Superior temporal gyrus (tissue), 1 donor: ENCODE measurements around the gene DNAL4.

ENCODE experiments used
- DNase-seq: peaks from one replicate; pipeline ENCODE4 v3.0.0-alpha.2; 2016; ENCODE audit errors: extremely low spot score

DNAL4 gene

DNA sequence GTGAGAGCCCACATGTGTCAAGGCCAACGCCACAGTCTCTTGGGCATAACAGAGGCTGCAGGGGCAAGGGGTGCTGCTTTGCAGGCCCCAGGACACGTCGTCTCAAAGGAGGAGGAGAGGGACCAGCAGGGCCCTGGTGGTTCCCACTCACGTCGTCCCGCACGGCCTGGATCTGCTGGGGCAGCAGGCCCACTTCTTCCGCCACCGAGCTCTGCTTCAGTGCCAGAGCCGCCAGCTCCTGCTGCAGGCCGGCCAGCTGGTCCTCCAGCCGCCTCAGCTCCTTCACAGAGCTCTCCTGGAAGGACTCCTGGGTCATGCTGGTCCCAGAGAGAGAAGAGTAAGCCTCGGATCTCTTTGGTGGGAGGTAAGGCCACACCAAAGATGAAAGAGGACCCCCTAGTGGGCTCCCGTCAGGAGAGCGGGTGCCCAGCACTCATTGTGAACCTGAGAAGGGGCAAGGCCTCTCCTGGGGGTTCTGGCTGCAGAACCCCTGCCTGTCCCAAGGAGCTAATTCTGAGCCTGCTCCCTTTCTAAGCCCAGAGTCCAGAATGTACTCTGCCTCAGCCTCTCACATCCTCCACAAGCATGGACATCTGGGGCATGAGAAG, 53.7 kb downstream of the DNAL4 start:
- peak; percentile 22 for DNase-seq

DNA sequence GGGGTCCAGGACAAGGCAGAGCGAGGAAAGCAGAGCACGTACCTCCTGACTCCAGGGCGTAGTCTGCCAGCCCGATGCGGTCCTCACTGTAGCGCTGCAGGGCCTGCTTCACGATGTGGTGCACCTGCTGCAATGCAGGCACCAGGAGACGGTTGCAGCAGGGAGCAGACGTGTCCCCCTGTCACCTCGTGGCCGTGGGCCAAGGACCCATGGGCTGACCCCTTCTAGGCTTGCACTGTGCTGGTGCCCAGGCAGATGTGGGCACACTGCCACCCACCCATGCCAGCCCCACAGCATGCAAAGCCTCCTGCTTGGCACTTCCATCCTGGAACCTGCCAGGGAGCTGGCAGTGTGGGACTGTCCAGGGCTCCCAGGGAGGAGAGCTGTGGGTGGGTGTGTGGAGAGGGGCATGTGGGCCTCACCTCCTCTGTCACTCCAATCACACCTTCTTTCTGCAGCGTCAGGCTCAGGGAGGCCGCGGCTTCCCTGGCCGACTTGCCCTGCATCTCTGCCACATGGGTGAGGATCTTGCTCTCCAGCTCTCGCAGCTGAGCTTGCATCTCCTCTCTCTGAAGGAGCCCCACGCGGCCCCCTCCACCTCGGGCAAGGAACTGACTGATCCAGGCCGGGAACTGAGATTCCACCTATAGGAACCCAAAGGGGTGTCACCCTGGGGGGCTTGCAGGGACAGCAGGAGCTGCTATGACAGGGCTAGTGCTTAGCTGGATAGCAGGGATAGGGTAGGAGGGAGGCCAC, 54.5 kb downstream of the DNAL4 start:
- DNase-seq: peak; percentile 8

GRCh38 chr22:38738475-38739070, 55.4 kb downstream of the DNAL4 start:
- DNase-seq: no peak

DNA sequence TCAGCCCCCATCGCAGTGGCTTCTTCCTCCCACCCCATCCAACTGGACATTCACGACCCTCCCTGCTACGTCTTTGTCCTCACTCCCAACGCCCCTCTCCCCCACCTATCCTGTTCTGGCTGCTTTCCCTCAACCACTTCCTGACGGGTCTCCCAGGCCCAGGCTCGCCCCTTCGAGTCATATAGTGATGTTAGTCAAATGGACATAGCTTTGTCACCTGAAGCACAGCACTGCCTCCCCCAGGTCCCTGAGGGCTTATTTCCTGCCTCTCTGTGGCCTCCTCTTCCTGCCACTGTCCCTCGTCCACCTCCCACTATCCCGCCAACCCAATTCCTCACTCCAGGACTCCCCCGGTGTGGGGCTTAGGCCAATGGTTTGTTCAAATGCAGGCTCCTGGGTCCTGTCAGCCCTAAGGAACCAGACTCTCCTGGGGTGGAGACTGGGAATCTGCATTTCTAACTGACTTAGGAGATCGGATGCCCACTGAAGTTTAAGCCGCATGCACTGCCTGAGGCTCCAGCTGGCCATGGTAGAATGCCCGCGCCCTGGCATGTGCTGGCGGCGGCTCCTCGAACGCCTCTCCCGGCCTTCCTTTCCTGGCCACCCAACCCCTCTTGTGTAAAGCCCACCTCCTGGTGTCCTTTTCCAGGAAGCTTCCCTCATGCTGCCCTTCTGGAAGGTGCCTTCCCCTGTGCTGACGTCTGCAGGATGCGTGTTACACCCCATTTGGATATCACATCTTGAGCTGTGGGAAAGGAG, 56.5 kb downstream of the DNAL4 start:
- no peak for DNase-seq

DNA sequence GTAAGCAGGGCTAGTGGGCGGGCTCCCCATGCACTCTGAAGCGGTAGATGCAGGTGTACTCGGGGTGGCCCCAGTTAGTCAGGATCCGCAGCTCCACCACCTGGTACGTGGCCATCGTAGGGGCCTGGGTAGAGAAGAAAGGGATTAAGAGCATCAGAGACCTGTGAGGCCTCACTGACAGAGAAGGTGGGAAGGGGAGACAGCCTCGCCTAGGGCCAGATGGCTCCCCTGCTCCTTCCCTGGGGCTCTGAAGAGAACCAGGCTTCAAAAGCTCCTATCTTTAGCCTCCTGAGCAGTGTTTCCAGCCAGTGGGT, 57.7 kb downstream of the DNAL4 start:
- no peak for DNase-seq

- DNase-seq: no peak
Observed at GRCh38 chr22:38735465-38736256, 58.3 kb downstream of the DNAL4 start.

- no peak for DNase-seq
Observed at GRCh38 chr22:38735126-38735464, 58.8 kb downstream of the DNAL4 start.

GRCh38 chr22:38734421-38735100, 59.4 kb downstream of the DNAL4 start:
- DNase-seq: no peak

DNA sequence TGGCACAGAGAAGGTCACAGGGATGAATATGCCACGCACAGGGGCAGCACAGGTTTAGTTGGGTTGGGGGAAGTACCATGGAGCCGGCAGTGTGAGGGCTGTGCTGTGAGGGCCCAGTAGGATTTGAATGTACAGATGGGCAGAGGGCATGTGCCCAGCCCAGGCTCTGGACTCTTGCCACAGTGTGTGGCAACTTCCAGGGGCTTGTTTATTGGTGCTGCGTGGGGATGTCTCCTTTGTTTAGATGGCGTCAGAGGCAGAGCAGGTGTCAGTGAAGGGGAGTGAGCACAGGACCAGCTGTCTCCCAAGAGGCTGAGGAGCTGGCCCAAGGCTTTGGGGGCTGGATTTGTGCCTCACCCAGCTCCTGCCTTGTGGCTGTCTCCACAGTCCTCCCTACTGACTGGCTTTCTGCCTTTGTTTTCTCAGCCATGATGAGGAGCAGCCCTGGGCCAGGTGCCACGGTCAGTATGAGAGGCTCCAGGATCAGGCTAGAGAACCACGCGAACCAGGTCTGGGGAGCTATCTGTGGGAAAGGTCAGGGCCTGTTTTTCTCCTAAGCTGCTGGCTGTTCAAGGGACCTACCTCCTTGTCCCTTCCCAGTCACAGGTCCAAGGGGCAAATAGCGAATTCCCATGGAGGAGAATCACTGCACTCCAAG, 60.1 kb downstream of the DNAL4 start:
- DNase-seq: peak; percentile 94

DNA sequence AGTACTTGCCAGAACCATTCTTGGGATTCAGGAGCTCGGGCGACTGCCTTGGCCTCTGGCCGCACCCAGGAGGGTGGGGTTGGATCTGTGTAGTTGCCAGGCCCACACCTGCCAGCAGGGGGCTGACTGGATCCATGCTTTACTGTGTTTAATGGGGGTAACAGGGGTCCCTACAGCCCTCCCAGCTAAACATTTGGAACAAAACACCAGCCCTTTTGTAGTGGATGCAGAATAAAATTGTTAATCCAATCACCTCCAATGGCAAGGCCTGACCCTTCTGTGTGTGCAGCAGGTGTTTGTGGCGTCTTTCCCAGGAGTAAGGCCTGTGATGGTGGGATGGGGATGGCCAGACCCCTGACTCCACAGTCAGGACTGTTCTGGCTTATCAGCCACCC, 60.6 kb downstream of the DNAL4 start:
- DNase-seq: peak; percentile 79

DNA sequence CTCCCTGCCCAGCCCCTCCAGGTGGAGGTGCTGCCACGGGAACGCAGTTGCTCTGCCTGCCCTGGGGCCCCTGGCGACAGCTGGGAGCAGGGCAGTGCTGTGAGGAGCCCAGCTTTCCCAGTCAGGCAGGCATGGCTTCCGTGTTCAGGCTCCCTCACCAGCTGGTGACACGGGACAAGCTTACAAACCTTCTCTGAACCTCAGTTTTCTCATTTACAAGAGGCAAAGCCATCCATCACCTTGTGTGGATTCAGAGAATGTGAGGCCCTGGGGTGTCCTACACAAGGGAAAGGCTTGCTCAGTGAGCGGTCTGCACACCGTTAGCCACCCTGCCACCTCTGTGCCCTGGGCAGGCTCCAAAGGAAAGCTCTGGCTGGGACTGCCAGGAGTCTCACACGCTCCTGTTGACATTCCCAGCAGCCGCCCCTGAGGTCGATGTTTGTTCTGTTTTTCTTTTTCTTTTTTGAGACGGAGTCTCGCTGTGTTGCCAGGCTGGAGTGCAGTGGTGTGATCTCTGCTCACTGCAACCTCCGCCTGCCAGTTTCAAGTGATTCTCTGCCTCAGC, 61.6 kb downstream of the DNAL4 start:
- peak; percentile 53 for DNase-seq

GRCh38 chr22:38731703-38732161, 62.2 kb downstream of the DNAL4 start:
- DNase-seq: no peak

GRCh38 chr22:38730411-38730871, 63.5 kb downstream of the DNAL4 start:
- no peak for DNase-seq

DNA sequence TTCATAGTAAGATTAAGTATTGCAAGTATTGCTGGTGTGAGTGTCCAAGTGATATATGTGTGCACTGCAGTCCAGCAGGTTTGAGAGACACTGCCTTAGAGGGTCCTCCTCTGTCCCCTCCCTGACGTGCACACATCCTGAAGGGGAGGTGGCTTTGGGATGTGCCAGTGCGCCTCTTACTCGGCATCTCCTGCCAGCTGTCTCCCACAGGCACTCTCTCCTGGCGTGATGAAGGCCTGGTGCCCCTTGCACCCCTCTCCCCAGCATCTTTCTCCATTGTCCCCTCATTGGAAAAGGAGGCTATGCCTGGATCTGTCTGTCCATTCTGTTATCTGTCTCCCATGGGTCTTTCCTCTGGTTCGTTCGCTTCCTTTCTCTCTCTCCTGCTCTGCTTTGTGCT, 64.0 kb downstream of the DNAL4 start:
- DNase-seq: peak; percentile 12

DNA sequence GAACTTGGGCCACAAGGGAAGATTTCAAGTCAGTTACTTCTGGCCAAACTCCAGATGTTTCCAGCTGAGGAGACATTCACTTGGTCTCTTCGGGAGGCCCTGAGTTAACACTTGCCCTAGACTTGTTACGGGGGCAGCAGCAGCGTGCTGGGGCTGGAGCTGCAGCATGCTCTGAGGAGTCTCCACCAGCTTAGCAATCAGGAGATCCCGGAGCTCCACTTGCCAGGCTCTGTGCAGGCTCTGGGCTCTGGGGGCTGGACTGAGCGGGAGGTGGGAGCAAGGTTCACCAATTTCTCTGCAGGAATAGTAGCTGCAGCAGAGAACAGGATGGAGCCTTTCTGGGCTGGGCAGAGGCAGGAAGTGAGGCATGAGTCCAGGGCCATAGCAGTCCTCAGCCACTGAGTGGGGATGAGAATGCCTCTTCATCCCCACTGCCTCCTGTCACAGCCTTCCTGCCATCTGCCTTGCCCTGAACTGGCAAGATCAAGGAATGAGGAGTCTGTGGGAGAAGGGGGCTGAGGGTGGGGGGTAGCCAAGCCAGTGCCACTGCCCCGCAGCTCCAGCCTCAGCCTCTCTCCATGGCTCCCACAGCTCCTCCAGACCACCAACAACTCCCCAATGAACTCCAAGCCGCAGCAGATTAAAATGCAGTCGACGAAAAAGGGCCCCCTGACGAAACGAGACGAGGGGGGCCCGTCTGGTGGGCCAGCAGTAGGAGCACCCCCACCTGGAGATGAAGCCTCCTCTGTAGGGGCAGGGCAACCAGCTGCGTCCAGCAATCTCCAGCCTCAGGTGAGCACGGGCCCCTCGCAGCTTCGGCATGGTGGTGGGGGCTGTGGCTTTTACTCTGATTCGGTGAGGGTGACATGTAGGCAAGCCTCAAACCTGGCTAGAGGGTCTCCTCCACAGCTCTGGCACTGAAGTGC, 64.8 kb downstream of the DNAL4 start:
- peak; percentile 9 for DNase-seq
